Liver (tissue), 9 donors: ENCODE data around the gene EAF1. TPM values are rescaled to one million over a fixed set of nuclear protein-coding genes. Genes with fewer than 3 reads are reported as not detected.
A peak's percentile ranks its signal among the peaks of the same experiment; 100 is the strongest.

ENCODE experiments used
- DNase-seq: peaks from one replicate; pipeline ENCODE4 v3.0.0-alpha.2; 2017; ENCODE audit warnings: low spot score
- H3K27ac ChIP-seq, 2 donors: one replicate each; pipeline ENCODE4 v1.7.0; 2013; ENCODE audit warnings: inconsistent platforms in 2 of 2, low read length in 2 of 2, control low read depth in 1 of 2, low read depth in 1 of 2, mild to moderate bottlenecking in 1 of 2
- H3K27me3 ChIP-seq, 4 donors: one replicate each; pipeline versions ENCODE4 v1.6.1 to v1.7.0; 2013; ENCODE audit warnings: low read length in 3 of 4, inconsistent platforms in 1 of 4, mild to moderate bottlenecking in 1 of 4, moderate library complexity in 1 of 4; ENCODE audit not compliant: control insufficient read depth in 4 of 4, insufficient read depth in 4 of 4
- H3K36me3 ChIP-seq, 4 donors: one replicate each; pipeline versions ENCODE4 v1.6.1 to v1.7.0; 2013; ENCODE audit warnings: low read length in 3 of 4, mild to moderate bottlenecking in 3 of 4, low read depth in 1 of 4, moderate library complexity in 1 of 4; ENCODE audit not compliant: control insufficient read depth in 4 of 4, insufficient read depth in 3 of 4
- H3K4me1 ChIP-seq, 4 donors: one replicate each; pipeline versions ENCODE4 v1.6.1 to v1.7.0; 2013; ENCODE audit warnings: low read length in 3 of 4, mild to moderate bottlenecking in 3 of 4, moderate library complexity in 1 of 4; ENCODE audit not compliant: control insufficient read depth in 4 of 4, insufficient read depth in 4 of 4
- H3K4me3 ChIP-seq, 3 donors: one replicate each; pipeline versions ENCODE4 v1.6.1 to v1.7.0; 2013; ENCODE audit warnings: low read length in 3 of 3, control low read depth in 1 of 3, low read depth in 1 of 3, mild to moderate bottlenecking in 1 of 3
- H3K9ac ChIP-seq, 2 donors: one replicate each; pipeline ENCODE4 v1.7.0; 2013; ENCODE audit warnings: low read length in 2 of 2, mild to moderate bottlenecking in 2 of 2, moderate library complexity in 2 of 2, control low read depth in 1 of 2, low read depth in 1 of 2
- H3K9me3 ChIP-seq, 4 donors: one replicate each; pipeline versions ENCODE4 v1.6.1 to v1.7.0; 2013; ENCODE audit warnings: low read length in 3 of 4; ENCODE audit not compliant: control insufficient read depth in 4 of 4
- CTCF ChIP-seq: fragments of 150-350 bp; IDR thresholded peaks from 2 replicates; pipeline ENCODE4 v1.5.1; 2017; ENCODE audit warnings: improper control_type of control experiment, low read depth, low read length; ENCODE audit not compliant: missing input control
- EGR1 ChIP-seq, 2 donors: IDR thresholded peaks; 2 replicates each; pipeline ENCODE4 v1.6.1; 2016 to 2018; ENCODE audit warnings: antibody characterized with exemption in 2 of 2, low read depth in 2 of 2
- FOXA1 ChIP-seq: IDR thresholded peaks from 2 replicates; pipeline ENCODE4 v1.6.1; 2016; ENCODE audit warnings: antibody characterized with exemption
- FOXA2 ChIP-seq: IDR thresholded peaks from 2 replicates; pipeline ENCODE4 v1.6.1; 2016; ENCODE audit warnings: antibody characterized with exemption
- HNF4A ChIP-seq, 2 donors: conservative IDR thresholded peaks; 2 replicates each; pipeline ENCODE4 v1.6.1; 2016; ENCODE audit warnings: antibody characterized with exemption in 2 of 2, mild to moderate bottlenecking in 2 of 2
- HNF4G ChIP-seq: IDR thresholded peaks from 2 replicates; pipeline ENCODE4 v1.6.1; 2016; ENCODE audit warnings: antibody characterized with exemption
- JUND ChIP-seq, 2 donors: IDR thresholded peaks; 2 replicates each; pipeline ENCODE4 v1.6.1; 2016; ENCODE audit warnings: antibody characterized with exemption in 2 of 2
- MAX ChIP-seq: IDR thresholded peaks from 2 replicates; pipeline ENCODE4 v1.6.1; 2016; ENCODE audit warnings: antibody characterized with exemption
- NR2F2 ChIP-seq: IDR thresholded peaks from 2 replicates; pipeline ENCODE4 v1.6.1; 2016; ENCODE audit warnings: antibody characterized with exemption
- RAD21 ChIP-seq, 2 donors: IDR thresholded peaks; 2 replicates each; pipeline ENCODE4 v1.6.1; 2016; ENCODE audit warnings: antibody characterized with exemption in 2 of 2, mild to moderate bottlenecking in 2 of 2
- REST ChIP-seq: IDR thresholded peaks from 2 replicates; pipeline ENCODE4 v1.6.1; 2016; ENCODE audit warnings: antibody characterized with exemption, mild to moderate bottlenecking
- RXRA ChIP-seq, 2 donors: IDR thresholded peaks; 2 replicates each; pipeline ENCODE4 v1.6.1; 2017 to 2018; ENCODE audit warnings: antibody characterized with exemption in 2 of 2, mild to moderate bottlenecking in 1 of 2
- SP1 ChIP-seq: IDR thresholded peaks from 2 replicates; pipeline ENCODE4 v1.6.1; 2018; ENCODE audit warnings: antibody characterized with exemption, mild to moderate bottlenecking
- YY1 ChIP-seq: IDR thresholded peaks from 2 replicates; pipeline ENCODE4 v1.6.1; 2016; ENCODE audit warnings: antibody characterized with exemption, mild to moderate bottlenecking
- ZBTB33 ChIP-seq: IDR thresholded peaks from 2 replicates; pipeline ENCODE4 v1.6.1; 2016; ENCODE audit warnings: antibody characterized with exemption
- WGBS: extraction: QIAGEN DNeasy Blood & Tissue Kit; methylation state at CpG from one replicate; pipeline ENCODE4 v1.1.7; 2013; 5-methylcytosine and 5-hydroxymethylcytosine counted together
- polyA plus RNA-seq, 2 donors: library from polyadenylated mRNA; stranded (reverse) in 1 of 2; unstranded in 1 of 2; fragments of 200-250 nt in 1 of 2; fragments of >200 nt in 1 of 2; fragmentation: Nextera tagmentation in 1 of 2; extraction: Ambion mirVana in 1 of 2; gene quantifications; one replicate each; pipeline versions ENCODE4 v1.2.1 to v1.2.3, GENCODE V29; 2013 to 2015
- total RNA-seq, 2 donors: library from RNA; depleted of rRNA; stranded (reverse); fragments of >200 nt; gene quantifications; one replicate each; pipeline ENCODE4 v1.2.3, GENCODE V29; 2014
- TF ChIP-seq, protein P1 (sequence below): IDR thresholded peaks from 2 replicates; pipeline ENCODE4 v1.6.1; 2016; ENCODE audit warnings: antibody characterized with exemption
- donor health status: healthy.
- donor health status: healthy.
- donor health status: healthy.
- donor health status: healthy.
- donor health status: healthy.

The EAF1 gene
- total and polyA plus RNA-seq, 4 donors: 4.6 to 15.0 (median 11.4) TPM

GRCh38 chr3:15429080-15429479 lies 1.7 kb downstream of the EAF1 start:
- H3K27me3 ChIP-seq: no peaks in the 10 kb centered on the region
- H3K4me3 ChIP-seq: peak overlapping the region in 2 of 3 donors; percentile 74
- TF ChIP-seq NR2F2 (no peak), JUND (IDR thresholded peaks at IDR 0.05) (no peak), RXRA (IDR thresholded peaks at IDR 0.05) (no peak), FOXA1 (no peak), FOXA2 (no peak), CTCF (no peak), RAD21 (IDR thresholded peaks at IDR 0.05) (no peak), ZBTB33 (no peak), HNF4A (conservative IDR thresholded peaks at IDR 0.05) (no peak), HNF4G (no peak), EGR1 (IDR thresholded peaks at IDR 0.05; ENCODE audit: low read depth in 2 of 2) (no peak), SP1 (no peak), REST (no peak), YY1 (no peak), MAX (no peak)
- TF ChIP-seq, protein P1, sequence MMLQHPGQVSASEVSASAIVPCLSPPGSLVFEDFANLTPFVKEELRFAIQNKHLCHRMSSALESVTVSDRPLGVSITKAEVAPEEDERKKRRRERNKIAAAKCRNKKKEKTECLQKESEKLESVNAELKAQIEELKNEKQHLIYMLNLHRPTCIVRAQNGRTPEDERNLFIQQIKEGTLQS: no peak
- no peak for DNase-seq
- H3K36me3 ChIP-seq: peaks cover 0 to 32% (median 25%) of the 10 kb centered on the region in 4 donors
- H3K4me1 ChIP-seq: peaks cover 0 to 50% (median 34%) of the 10 kb centered on the region in 4 donors
- no peaks in the 10 kb centered on the region for H3K9me3 ChIP-seq
- WGBS: 90% methylated on average over 6 of the region's 6 CpGs
- H3K9ac ChIP-seq: peak overlapping the region in 1 of 2 donors; percentile 72
- H3K27ac ChIP-seq: no peak overlapping the region

DNA sequence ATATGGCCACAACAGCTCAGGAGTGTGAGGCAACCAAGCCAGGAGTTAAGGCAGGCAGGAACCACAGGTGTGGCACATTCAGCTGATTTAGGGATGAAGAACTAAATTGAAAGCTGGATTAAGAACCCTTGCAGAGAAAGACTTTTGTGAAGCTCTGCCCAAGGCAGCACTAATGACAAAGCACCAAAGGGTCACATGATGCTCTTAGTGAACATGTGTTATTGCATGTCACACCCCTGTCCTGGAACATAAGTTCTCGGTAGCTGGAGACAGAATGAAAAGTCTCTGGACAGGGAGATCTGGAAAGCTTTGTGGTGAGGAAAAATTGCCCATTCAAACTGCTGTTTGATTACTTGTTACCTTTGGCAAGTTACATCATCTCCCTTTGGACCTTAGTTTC lies 3.2 kb downstream of the EAF1 start:
- Histone ChIP-seq H3K9ac (no peak overlapping the region), H3K36me3 (peaks cover 3 to 41% (median 38%) of the 10 kb centered on the region in 4 donors), H3K9me3 (no peaks in the 10 kb centered on the region), H3K4me3 (no peak overlapping the region), H3K27ac (no peak overlapping the region), H3K4me1 (peaks cover 0 to 47% (median 33%) of the 10 kb centered on the region in 4 donors), H3K27me3 (no peaks in the 10 kb centered on the region)
- no peak for DNase-seq
- WGBS: 48% methylated on average over 1 of the region's 1 CpG
- TF ChIP-seq HNF4A (conservative IDR thresholded peaks at IDR 0.05) (peak; percentile 11 to 25), RAD21 (IDR thresholded peaks at IDR 0.05) (no peak), FOXA1 (no peak)
